Esophagus squamous epithelium (tissue), 5 donors: ENCODE data around the gene COL4A3. TPM values are rescaled to one million over a fixed set of nuclear protein-coding genes. Genes with fewer than 3 reads are reported as not detected.

ENCODE experiments used
- DNase-seq: peaks from one replicate; lab custom pipeline; 2025; lab: John Stamatoyannopoulos, UW
- H3K27ac ChIP-seq, 4 donors: fragments of 200-600 bp; sonication (generic); one replicate each; pipeline ENCODE4 v1.5.1; 2016 to 2019; ENCODE audit warnings: mild to moderate bottlenecking in 1 of 4
- H3K27me3 ChIP-seq, 4 donors: fragments of 200-600 bp; sonication (generic); 1 replicate in 3 of 4; 2 replicates in 1 of 4; pipeline versions ENCODE4 v1.5.1 to v1.6.0; 2017 to 2021; ENCODE audit warnings: antibody characterized with exemption in 1 of 4
- H3K36me3 ChIP-seq, 3 donors: fragments of 200-600 bp; sonication (generic); one replicate each; pipeline ENCODE4 v1.5.1; 2016 to 2019
- H3K4me1 ChIP-seq, 3 donors: fragments of 200-600 bp; sonication (generic); one replicate each; pipeline ENCODE4 v1.5.1; 2017 to 2019
- H3K4me3 ChIP-seq, 4 donors: fragments of 200-600 bp; sonication (generic); 1 replicate in 3 of 4; 2 replicates in 1 of 4; pipeline ENCODE4 v1.5.1; 2016 to 2019; ENCODE audit warnings: mild to moderate bottlenecking in 2 of 4, moderate library complexity in 1 of 4
- H3K9me3 ChIP-seq, 3 donors: fragments of 200-600 bp; sonication (generic); one replicate each; pipeline ENCODE4 v1.5.1; 2016 to 2019
- POLR2A ChIP-seq, 4 donors: fragments of 450-650 bp; IDR thresholded peaks; one replicate each; pipeline ENCODE4 v1.6.1; 2017; ENCODE audit warnings: antibody characterized with exemption in 4 of 4, mild to moderate bottlenecking in 4 of 4, moderate library complexity in 3 of 4
- WGBS, 2 donors: methylation state at CpG; one replicate each; pipeline ENCODE4 v1.1.5; 2018; 5-methylcytosine and 5-hydroxymethylcytosine counted together
- intact Hi-C: fragments of 100-400 bp; cut with DNase I; formaldehyde crosslinking; loops from one replicate; pipeline ENCODE4 v1.15.0; 2022
- total RNA-seq, 4 donors: library from RNA; depleted of rRNA; stranded (reverse); fragments of >200 nt; gene quantifications; one replicate each; pipeline ENCODE4 v1.1.0, GENCODE V29; 2016
- TF ChIP-seq, protein P1 (sequence below), 6 experiments: fragments of 450-650 bp in 4 of 6; fragments of 200-600 bp in 2 of 6; sonication (generic) in 2 of 6; IDR thresholded peaks; one replicate each; pipeline ENCODE4 v1.5.1; 2016 to 2019; ENCODE audit warnings: antibody characterized with exemption in 6 of 6, mild to moderate bottlenecking in 4 of 6, moderate library complexity in 4 of 6
- donor health status: DM: yes; HTN: yes; CAD: no.

COL4A3 gene
- total RNA-seq, 4 donors from 2014 or later = 0.11 to 2.5 (median 0.38) TPM

DNA sequence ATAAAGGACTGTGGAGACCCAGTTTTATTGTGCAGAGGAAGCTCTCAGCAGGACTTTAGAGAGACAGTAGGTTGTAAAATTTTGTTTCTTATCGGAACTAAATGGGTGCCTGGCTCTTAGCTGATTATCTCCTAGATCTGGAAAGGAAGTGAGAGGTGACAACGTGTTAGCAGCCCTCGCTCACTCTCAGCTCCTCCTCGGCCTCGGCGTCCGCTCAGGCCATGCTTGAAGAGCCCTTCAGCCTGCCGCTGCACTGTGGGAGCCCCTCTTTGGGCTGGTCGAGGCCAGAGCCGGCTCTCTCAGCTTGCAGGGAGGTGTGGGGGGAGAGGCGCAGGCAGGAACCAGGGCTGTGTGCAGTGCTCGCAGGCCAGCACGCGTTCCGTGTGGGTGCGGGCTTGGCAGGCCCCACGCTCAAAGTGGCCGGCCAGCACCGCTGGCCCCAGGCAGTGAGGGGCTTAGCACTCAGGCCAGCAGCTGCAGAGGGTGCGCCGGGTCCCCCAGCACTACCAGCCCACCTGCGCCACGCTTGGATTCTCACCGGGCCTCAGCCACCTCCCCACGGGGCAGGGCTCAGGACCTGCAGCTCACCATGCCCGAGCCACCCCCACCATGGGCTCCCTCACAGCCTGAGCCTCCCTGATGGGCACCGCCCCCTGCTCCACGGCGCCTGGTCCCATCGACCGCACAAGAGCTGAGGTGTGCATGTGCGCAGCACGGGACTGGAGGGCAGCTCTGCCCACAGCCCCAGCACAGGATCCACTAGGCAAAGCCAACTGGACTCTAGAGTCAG lies 156.1 kb downstream of the COL4A3 start:
- Histone ChIP-seq H3K27me3 (no peaks in the 10 kb centered on the region), H3K4me1 (peaks cover 0 to 8% (median 0%) of the 10 kb centered on the region in 3 donors), H3K27ac (no peak overlapping the region), H3K9me3 (no peaks in the 10 kb centered on the region), H3K4me3 (no peak overlapping the region), H3K36me3 (no peaks in the 10 kb centered on the region)
- TF ChIP-seq POLR2A (IDR thresholded peaks at IDR 0.05) = no peak
- TF ChIP-seq, protein P1, sequence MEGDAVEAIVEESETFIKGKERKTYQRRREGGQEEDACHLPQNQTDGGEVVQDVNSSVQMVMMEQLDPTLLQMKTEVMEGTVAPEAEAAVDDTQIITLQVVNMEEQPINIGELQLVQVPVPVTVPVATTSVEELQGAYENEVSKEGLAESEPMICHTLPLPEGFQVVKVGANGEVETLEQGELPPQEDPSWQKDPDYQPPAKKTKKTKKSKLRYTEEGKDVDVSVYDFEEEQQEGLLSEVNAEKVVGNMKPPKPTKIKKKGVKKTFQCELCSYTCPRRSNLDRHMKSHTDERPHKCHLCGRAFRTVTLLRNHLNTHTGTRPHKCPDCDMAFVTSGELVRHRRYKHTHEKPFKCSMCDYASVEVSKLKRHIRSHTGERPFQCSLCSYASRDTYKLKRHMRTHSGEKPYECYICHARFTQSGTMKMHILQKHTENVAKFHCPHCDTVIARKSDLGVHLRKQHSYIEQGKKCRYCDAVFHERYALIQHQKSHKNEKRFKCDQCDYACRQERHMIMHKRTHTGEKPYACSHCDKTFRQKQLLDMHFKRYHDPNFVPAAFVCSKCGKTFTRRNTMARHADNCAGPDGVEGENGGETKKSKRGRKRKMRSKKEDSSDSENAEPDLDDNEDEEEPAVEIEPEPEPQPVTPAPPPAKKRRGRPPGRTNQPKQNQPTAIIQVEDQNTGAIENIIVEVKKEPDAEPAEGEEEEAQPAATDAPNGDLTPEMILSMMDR (IDR thresholded peaks at IDR 0.05) = no peak
- no peak for DNase-seq
- intact Hi-C loops = no loop called here
- 91 to 94% methylated on average over 7 to 8 of the region's 33 CpGs for WGBS, 2 donors

DNA sequence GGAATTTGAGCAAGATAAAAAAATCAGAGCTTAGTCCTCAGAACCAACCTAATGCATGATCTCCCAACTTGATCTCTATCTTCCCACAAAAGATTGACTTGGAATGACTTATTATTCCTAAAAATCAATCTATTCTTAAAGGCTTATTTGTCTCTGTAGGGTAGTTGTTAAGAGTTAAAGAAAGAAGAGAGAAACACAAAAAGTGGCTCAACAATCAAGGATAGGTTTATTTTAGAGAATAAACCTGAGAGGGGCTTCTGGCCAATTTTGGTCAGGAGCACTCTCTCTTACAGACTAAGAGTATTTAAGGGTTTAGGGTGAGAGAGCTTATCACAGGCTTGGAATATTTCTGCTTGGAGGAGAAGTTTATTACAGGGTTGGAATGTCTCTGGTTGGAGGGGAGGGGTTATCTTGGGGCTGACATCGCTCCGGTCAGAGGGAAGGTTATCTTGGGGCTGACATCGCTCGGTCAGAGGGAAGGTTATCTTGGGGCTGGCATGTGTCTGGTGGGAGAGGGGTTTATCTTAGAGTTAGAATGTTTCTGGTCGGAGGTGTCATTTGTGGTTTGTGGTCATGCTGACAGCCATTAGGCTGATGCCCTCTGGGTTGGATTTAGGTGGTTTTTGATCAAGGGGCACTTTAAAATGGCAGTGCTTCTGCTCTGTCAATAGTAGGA lies 158.2 kb downstream of the COL4A3 start:
- Histone ChIP-seq H3K4me3 (no peak overlapping the region), H3K4me1 (peaks cover 0 to 29% (median 5%) of the 10 kb centered on the region in 3 donors), H3K27ac (no peak overlapping the region), H3K27me3 (no peaks in the 10 kb centered on the region), H3K9me3 (no peaks in the 10 kb centered on the region), H3K36me3 (no peaks in the 10 kb centered on the region)
- no peak for DNase-seq
- TF ChIP-seq POLR2A (IDR thresholded peaks at IDR 0.05) = no peak
- TF ChIP-seq, protein P1 (IDR thresholded peaks at IDR 0.05) = no peak
- WGBS, 2 donors = 89 to 93% methylated on average over 5 of the region's 5 CpGs
- intact Hi-C loops = no loop called here

DNA sequence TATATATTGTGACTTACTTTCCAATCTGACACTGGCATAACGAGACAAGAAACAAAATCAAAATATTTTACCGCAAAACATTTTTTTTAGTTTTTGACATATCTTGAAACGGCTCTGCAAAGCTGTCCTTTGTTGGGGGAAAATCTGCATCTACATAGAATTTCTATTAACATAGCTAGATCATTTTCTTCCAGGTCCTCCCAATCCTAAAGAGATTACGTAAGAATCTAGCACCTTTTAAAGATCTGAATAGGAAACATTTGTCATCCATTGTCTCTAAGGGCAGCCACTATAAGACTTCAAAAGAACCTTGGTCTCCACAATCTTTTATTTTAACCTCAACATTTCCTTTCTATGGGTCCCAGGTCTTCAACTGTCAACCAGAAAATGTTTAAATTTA lies 159.4 kb downstream of the COL4A3 start:
- H3K4me1 ChIP-seq = peaks cover 0 to 31% (median 5%) of the 10 kb centered on the region in 3 donors
- no peaks in the 10 kb centered on the region for H3K9me3 ChIP-seq
- intact Hi-C loops = no loop called here
- H3K27ac ChIP-seq = no peak overlapping the region
- H3K36me3 ChIP-seq = peaks cover 0 to 3% (median 0%) of the 10 kb centered on the region in 3 donors
- H3K4me3 ChIP-seq = no peak overlapping the region
- no peak for DNase-seq
- TF ChIP-seq POLR2A (IDR thresholded peaks at IDR 0.05) = no peak
- TF ChIP-seq, protein P1 (IDR thresholded peaks at IDR 0.05) = no peak
- H3K27me3 ChIP-seq = no peaks in the 10 kb centered on the region
- WGBS, 2 donors = 97 to 99% methylated on average over 4 of the region's 4 CpGs

DNA sequence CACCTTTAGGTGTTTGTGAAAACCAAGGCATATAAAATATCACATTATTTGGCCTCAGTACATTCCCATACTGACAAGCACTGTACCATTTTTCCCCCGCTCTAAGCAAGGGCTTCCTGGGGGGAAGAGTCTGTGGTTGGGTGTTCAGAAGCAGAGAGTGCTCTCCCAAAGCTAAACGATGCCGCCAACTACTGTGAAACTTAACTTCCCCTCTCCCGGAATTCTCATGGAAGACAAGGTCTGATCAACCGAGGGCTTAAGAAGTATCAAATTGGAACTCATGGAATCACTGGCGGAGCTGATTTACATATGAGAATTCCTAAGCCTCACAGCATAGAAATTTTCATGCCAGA lies 160.2 kb downstream of the COL4A3 start:
- H3K4me1 ChIP-seq = peaks cover 0 to 31% (median 5%) of the 10 kb centered on the region in 3 donors
- intact Hi-C loops = no loop called here
- WGBS, 2 donors = 12 to 13% methylated on average over 6 of the region's 6 CpGs

More for the DNA sequence above, 160.2 kb downstream of the COL4A3 start:
- H3K4me3 ChIP-seq = peak overlapping the region; percentile 63 to 92 (median 84)
- no peaks in the 10 kb centered on the region for H3K9me3 ChIP-seq
- no peaks in the 10 kb centered on the region for H3K27me3 ChIP-seq
- H3K36me3 ChIP-seq = peaks cover 0 to 11% (median 0%) of the 10 kb centered on the region in 3 donors
- H3K27ac ChIP-seq = peak overlapping the region; percentile 90 to 97 (median 92)
- TF ChIP-seq, protein P1 (IDR thresholded peaks at IDR 0.05) = no peak
- TF ChIP-seq POLR2A (IDR thresholded peaks at IDR 0.05) = no peak
- no peak for DNase-seq
